K562 (cell line): ENCODE measurements around the gene POU2AF3. TPM values are rescaled to one million over a fixed set of nuclear protein-coding genes. Genes with fewer than 3 reads are reported as not detected.

Experiments
- ATAC-seq: fragments of 200-7000 bp; cut with Tn5 transposase; 3 replicates; pipeline ENCODE4 v1.9.1; 2020; ENCODE audit warnings: moderate library complexity
- BruUV-seq: library from RNA; stranded (reverse); fragments of 400-500 nt; replicated peaks from 2 replicates; lab custom pipeline; 2021; lab: Mats Ljungman, UMichigan
- CTCF ChIA-PET: fragments of 300-600 bp; formaldehyde crosslinking; extraction: SDS; loops from one replicate; lab custom pipeline; 2021; ENCODE audit warnings: low intra/inter-chr PET ratio; lab: Yijun Ruan, JAX
- POLR2A ChIA-PET: fragments of 300-600, 350-650 bp; sonication (Branson Sonifier 250); formaldehyde crosslinking; extraction: SDS; loops from one replicate; lab custom pipeline; 2021; ENCODE audit warnings: antibody characterized with exemption, inconsistent platforms; lab: Yijun Ruan, JAX
- DNase-seq, 4 experiments: peaks; one replicate each; pipeline versions ENCODE4 v3.0.0 to v3.0.0-alpha.2; 2011 to 2018; ENCODE audit warnings: low spot score in 3 of 4, mixed read lengths in 3 of 4; ENCODE audit errors: extremely low read depth in 1 of 4
- FAIRE-seq: peaks from 2 replicates; lab custom pipeline; 2011; peaks lifted over from hg19 to GRCh38; lab: Jason Lieb, UNC
- H2AFZ ChIP-seq: 2 replicates; pipeline ENCODE4 v1.6.0; 2011; ENCODE audit warnings: low read depth, low read length, control low read depth, inconsistent platforms
- H3K27ac ChIP-seq: fragments of 200-600 bp; 3 replicates; pipeline ENCODE4 v1.8.0; 2011; ENCODE audit warnings: low read depth, mild to moderate bottlenecking, control low read depth, inconsistent platforms, low read length, moderate library complexity, mixed read lengths; ENCODE audit errors: extremely low read depth
- H3K27me3 ChIP-seq, 2 experiments: fragments of 300-600 bp in 1 of 2; 2 replicates in 1 of 2; 3 replicates in 1 of 2; pipeline versions ENCODE4 v1.6.0 to v1.8.0; 2011; ENCODE audit warnings: inconsistent platforms in 2 of 2, low read length in 2 of 2, mild to moderate bottlenecking in 1 of 2, mixed read lengths in 1 of 2, moderate library complexity in 1 of 2; ENCODE audit not compliant: control insufficient read depth in 2 of 2, insufficient read depth in 2 of 2
- H3K36me3 ChIP-seq: fragments of 300-600 bp; 3 replicates; pipeline ENCODE4 v1.8.0; 2011; ENCODE audit warnings: mild to moderate bottlenecking, low read length, inconsistent platforms; ENCODE audit not compliant: control insufficient read depth, insufficient read depth
- H3K4me1 ChIP-seq, 2 experiments: fragments of 200-600 bp in 1 of 2; replicated peaks in 1 of 2; 2 replicates in 1 of 2; 3 replicates in 1 of 2; pipeline versions ENCODE4 v1.5.1 to v1.8.0; 2011; ENCODE audit warnings: inconsistent platforms in 2 of 2, low read length in 2 of 2, mild to moderate bottlenecking in 1 of 2, mixed read lengths in 1 of 2, moderate library complexity in 1 of 2; ENCODE audit not compliant: control insufficient read depth in 2 of 2, insufficient read depth in 2 of 2
- H3K4me2 ChIP-seq: 2 replicates; pipeline ENCODE4 v1.6.1; 2011; ENCODE audit warnings: low read length, control low read depth, inconsistent platforms, mixed read lengths; ENCODE audit not compliant: insufficient read depth
- H3K4me3 ChIP-seq: fragments of 200-600 bp; sonication (generic), shearing (Covaris generic); 2 replicates; pipeline ENCODE4 v1.5.1; 2016; ENCODE audit warnings: control low read depth, inconsistent platforms
- H3K79me2 ChIP-seq: fragments of 200-600 bp; 3 replicates; pipeline ENCODE4 v1.8.0; 2011; ENCODE audit warnings: low read length, inconsistent platforms; ENCODE audit not compliant: control insufficient read depth, insufficient read depth
- H3K9ac ChIP-seq, 2 experiments: 2 replicates each; pipeline versions ENCODE4 v1.6.0 to v1.6.1; 2011; ENCODE audit warnings: low read depth in 2 of 2, low read length in 2 of 2, control low read depth in 1 of 2, inconsistent platforms in 1 of 2, mild to moderate bottlenecking in 1 of 2, mixed read lengths in 1 of 2; ENCODE audit not compliant: insufficient read depth in 1 of 2
- H3K9me1 ChIP-seq: one replicate; pipeline ENCODE4 v1.6.0; 2011; ENCODE audit warnings: inconsistent platforms, mild to moderate bottlenecking, low read length, moderate library complexity; ENCODE audit not compliant: control insufficient read depth, insufficient read depth
- H3K9me3 ChIP-seq: replicated peaks from 2 replicates; pipeline ENCODE4 v1.5.1; 2011; ENCODE audit warnings: low read depth, low read length, inconsistent platforms; ENCODE audit not compliant: control insufficient read depth, insufficient read depth
- H4K20me1 ChIP-seq: replicated peaks from 2 replicates; pipeline ENCODE4 v1.6.1; 2011; ENCODE audit warnings: low read length, inconsistent platforms, mixed read lengths; ENCODE audit not compliant: control insufficient read depth, insufficient read depth
- ADNP ChIP-seq: fragments of 200-800 bp; sonication (Bioruptor generic); IDR thresholded peaks from 2 replicates; pipeline ENCODE4 v1.6.1; 2016; ENCODE audit warnings: missing genetic modification characterization, missing compliant biosample characterization
- BHLHE40 ChIP-seq: IDR thresholded peaks from 2 replicates; pipeline ENCODE4 v1.6.1; 2011; ENCODE audit warnings: low read length, improper control_type of control experiment
- CEBPZ ChIP-seq: fragments of 150-350 bp; IDR thresholded peaks from 2 replicates; pipeline ENCODE4 v1.6.1; 2014; ENCODE audit warnings: low read depth, mild to moderate bottlenecking, low read length, borderline replicate concordance
- CHD1 ChIP-seq: fragments of 200-600 bp; sonication (generic); IDR thresholded peaks from one replicate; pipeline ENCODE4 v1.6.1; 2012; ENCODE audit warnings: mild to moderate bottlenecking, moderate library complexity, low read length, inconsistent platforms
- ELF1 ChIP-seq: fragments of 200-800 bp; sonication (Bioruptor generic); IDR thresholded peaks from 2 replicates; pipeline ENCODE4 v1.6.1; 2016; ENCODE audit warnings: missing genetic modification characterization, missing compliant biosample characterization
- KDM4B ChIP-seq, 2 experiments: fragments of 450-650 bp in 1 of 2; sonication (generic) in 1 of 2; IDR thresholded peaks; 2 replicates each; pipeline ENCODE4 v1.6.1; 2016 to 2017; ENCODE audit warnings: borderline replicate concordance in 2 of 2, antibody characterized with exemption in 1 of 2, low read depth in 1 of 2, mild to moderate bottlenecking in 1 of 2
- KDM5B ChIP-seq: fragments of 200-600 bp; sonication (generic); IDR thresholded peaks from 2 replicates; pipeline ENCODE4 v1.6.1; 2012; ENCODE audit warnings: low read depth, mild to moderate bottlenecking, moderate library complexity, low read length, control low read depth, inconsistent platforms; ENCODE audit not compliant: insufficient replicate concordance
- NFRKB ChIP-seq: fragments of 450-650 bp; IDR thresholded peaks from 2 replicates; pipeline ENCODE4 v1.6.1; 2016; ENCODE audit warnings: low read depth
- POLR2G ChIP-seq: fragments of 200-400 bp; formaldehyde crosslinking; IDR thresholded peaks from 2 replicates; pipeline ENCODE4 v1.6.1; 2017; ENCODE audit warnings: low read depth, mild to moderate bottlenecking, antibody characterized with exemption, low read length, moderate library complexity
- PURB ChIP-seq: sonication (generic); formaldehyde crosslinking; IDR thresholded peaks from 2 replicates; pipeline ENCODE4 v1.9.0; 2021; ENCODE audit warnings: low read depth, mild to moderate bottlenecking, missing genetic modification reagents
- RBFOX2 ChIP-seq: fragments of 200-400 bp; formaldehyde crosslinking; IDR thresholded peaks from 2 replicates; pipeline ENCODE4 v1.6.1; 2017; ENCODE audit warnings: low read depth, mild to moderate bottlenecking, low read length, moderate library complexity
- RBM17 ChIP-seq: fragments of 200-400 bp; formaldehyde crosslinking; IDR thresholded peaks from 2 replicates; pipeline ENCODE4 v1.6.1; 2017; ENCODE audit warnings: low read depth, mild to moderate bottlenecking, low read length, borderline replicate concordance
- SIN3A ChIP-seq, 2 experiments: fragments of 150-350 bp in 1 of 2; IDR thresholded peaks; 2 replicates each; pipeline ENCODE4 v1.6.1; 2011 to 2016; ENCODE audit warnings: borderline replicate concordance in 2 of 2, low read depth in 2 of 2, low read length in 2 of 2, mild to moderate bottlenecking in 2 of 2, moderate library complexity in 2 of 2; ENCODE audit not compliant: control insufficient read depth in 1 of 2
- SP1 ChIP-seq: sonication (generic); formaldehyde crosslinking; IDR thresholded peaks from 2 replicates; pipeline ENCODE4 v1.8.1; 2022; ENCODE audit warnings: mild to moderate bottlenecking, missing genetic modification reagents
- TRIM24 ChIP-seq, 2 experiments: fragments of 450-650 bp; IDR thresholded peaks; 2 replicates each; pipeline ENCODE4 v1.6.1; 2016
- ZBTB26 ChIP-seq: fragments of 450-650 bp; formaldehyde crosslinking; IDR thresholded peaks from 2 replicates; pipeline ENCODE4 v1.4.0; 2022; ENCODE audit warnings: missing genetic modification characterization
- ZNF551 ChIP-seq: fragments of 250-450 bp; sonication (Bioruptor Pico); IDR thresholded peaks from 2 replicates; pipeline ENCODE4 v1.5.0; 2021; ENCODE audit warnings: mild to moderate bottlenecking, moderate library complexity
- ZNF76 ChIP-seq: fragments of 250-450 bp; sonication (Bioruptor Pico); IDR thresholded peaks from 2 replicates; pipeline ENCODE4 v1.4.0; 2020; ENCODE audit warnings: mild to moderate bottlenecking, moderate library complexity, borderline replicate concordance
- WGBS: fragments of 100-300 bp; shearing (Covaris generic); methylation state at CpG from one replicate; pipeline ENCODE4 v1.1.6; 2016; ENCODE audit warnings: low coverage, mixed read lengths; ENCODE audit not compliant: insufficient coverage; ENCODE audit errors: missing lambda C conversion rate; 5-methylcytosine and 5-hydroxymethylcytosine counted together
- in situ Hi-C: fragments of 300-500 bp; cut with MboI; formaldehyde crosslinking; loops from 4 replicates; pipeline ENCODE4 v1.15.0; 2018; ENCODE audit warnings: inconsistent platforms, mixed read lengths
- intact Hi-C: fragments of 100-400 bp; cut with micrococcal nuclease; formaldehyde crosslinking; loops from 2 replicates; pipeline ENCODE4 v1.14.2; 2022
- polyA plus RNA-seq, 8 experiments: library from polyadenylated mRNA; depleted of rRNA in 4 of 8; stranded (reverse) in 5 of 8; unstranded in 3 of 8; fragments of >200 nt; fragmentation: Nextera tagmentation in 2 of 8; fragmentation: Illumina TruSeq in 1 of 8; extraction: Ambion mirVana in 2 of 8; extraction: Trizol in 1 of 8; gene quantifications; 2 replicates each; pipeline versions ENCODE4 v1.2.1 to v1.2.3, GENCODE V29; 2011 to 2014; ENCODE audit warnings: inconsistent platforms in 1 of 8, missing spikeins in 1 of 8
- total RNA-seq, 7 experiments: library from RNA; depleted of rRNA in 6 of 7; stranded (reverse); fragments of >200 nt in 6 of 7; fragmentation: Illumina TruSeq in 2 of 7; extraction: Trizol in 2 of 7; gene quantifications; 2 replicates each; pipeline versions ENCODE4 v1.2.1 to v1.2.3, GENCODE V29; 2011 to 2021; ENCODE audit warnings: low replicate concordance in 1 of 7

The POU2AF3 gene
- total and polyA plus RNA-seq, 9 of the 15 experiments (the other 6 are each of a cell fraction or from before 2014, with no cell fraction given): not detected

- Histone ChIP-seq H3K79me2 (no peaks in the 10 kb centered on the region), H3K36me3 (no peaks in the 10 kb centered on the region), H4K20me1 (no peaks in the 10 kb centered on the region), H3K4me3 (no peak overlapping the region), H3K4me2 (no peak overlapping the region), H3K9me1 (no peaks in the 10 kb centered on the region), H3K4me1 (peaks cover 0 to 3% of the 10 kb centered on the region in 2 experiments; a peak in 1 of 5 replicates), H3K9ac (no peak overlapping the region), H2AFZ (no peak overlapping the region), H3K27ac (no peak overlapping the region), H3K27me3 (peaks cover 0 to 20% of the 10 kb centered on the region in 2 experiments; a peak in 3 of 5 replicates), H3K9me3 (no peaks in the 10 kb centered on the region)
- in situ Hi-C loops (loop anchor here (10.0 kb wide), 1 partner anchor 162 kb away; no protein-coding TSS in a partner anchor), intact Hi-C loops (loop anchor here (1.0 kb wide), 2 partner anchors 141 to 164 kb away; no protein-coding TSS in a partner anchor)
- no TSS peak for BruUV-seq
- FAIRE-seq (no peak), ATAC-seq (no peak), DNase-seq (no peak)
- ChIA-PET POLR2A (interaction anchor here (0.5 kb wide), 1 partner anchor 1117 kb away, joined by 3 read pairs; no protein-coding TSS in a partner anchor), CTCF (interaction anchor here (0.6 to 3.5 kb wide), 3 partner anchors 140 to 315 kb away, joined by 3 to 16 read pairs (median 15); no protein-coding TSS in a partner anchor)
- 2% methylated on average over 3 of the region's 3 CpGs for WGBS
- no peak for TF ChIP-seq SP1
- no peak for TF ChIP-seq ADNP (tag)
- no peak for TF ChIP-seq ZNF551
- no peak for TF ChIP-seq ELF1 (tag)
- no peak for TF ChIP-seq KDM5B
- no peak for TF ChIP-seq RBFOX2
- TF ChIP-seq CEBPZ: no peak
- TF ChIP-seq SIN3A (IDR thresholded peaks at IDR 0.05; ENCODE audit: borderline replicate concordance in 2 of 2, control insufficient read depth in 1 of 2, low read depth in 2 of 2, low read length in 2 of 2): no peak
- TF ChIP-seq POLR2G: no peak
- TF ChIP-seq CHD1: no peak
- no peak for TF ChIP-seq ZBTB26 (CRISPR knock-in tag)
- no peak for TF ChIP-seq RBM17
- TF ChIP-seq NFRKB: no peak
- TF ChIP-seq BHLHE40: no peak
- TF ChIP-seq ZNF76 (CRISPR knock-in tag): no peak
- no peak for TF ChIP-seq PURB (CRISPR knock-in tag)
- no peak for TF ChIP-seq TRIM24 (IDR thresholded peaks at IDR 0.05)
- no peak for TF ChIP-seq KDM4B (IDR thresholded peaks at IDR 0.05; ENCODE audit: borderline replicate concordance in 2 of 2, low read depth in 1 of 2)
Observed at GRCh38 chr11:111282562-111283075, 15.7 kb upstream of the POU2AF3 start.
